Measurements from ENCODE around the gene AP4E1.

DNA sequence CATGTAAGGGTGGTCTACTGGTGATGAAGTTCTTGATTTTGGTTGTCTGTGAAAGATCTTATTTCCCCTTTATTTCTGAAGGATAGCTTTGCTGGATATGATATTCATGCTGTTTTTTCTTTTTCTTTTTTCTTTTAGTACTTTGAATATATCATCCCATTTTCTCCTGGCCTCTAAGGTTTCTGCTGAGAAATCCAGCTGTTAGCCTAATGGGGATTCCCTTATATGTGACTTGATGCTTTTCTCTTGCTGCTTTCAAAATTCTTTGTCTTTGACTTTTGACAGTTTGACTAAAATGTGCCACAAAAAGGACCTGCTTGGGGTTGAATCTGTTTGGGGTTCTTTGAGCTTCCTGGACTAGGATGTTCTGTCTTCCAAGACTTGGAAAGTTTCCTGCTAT, 62.6 kb downstream of the AP4E1 start:
- TF ChIP-seq, protein P1, sequence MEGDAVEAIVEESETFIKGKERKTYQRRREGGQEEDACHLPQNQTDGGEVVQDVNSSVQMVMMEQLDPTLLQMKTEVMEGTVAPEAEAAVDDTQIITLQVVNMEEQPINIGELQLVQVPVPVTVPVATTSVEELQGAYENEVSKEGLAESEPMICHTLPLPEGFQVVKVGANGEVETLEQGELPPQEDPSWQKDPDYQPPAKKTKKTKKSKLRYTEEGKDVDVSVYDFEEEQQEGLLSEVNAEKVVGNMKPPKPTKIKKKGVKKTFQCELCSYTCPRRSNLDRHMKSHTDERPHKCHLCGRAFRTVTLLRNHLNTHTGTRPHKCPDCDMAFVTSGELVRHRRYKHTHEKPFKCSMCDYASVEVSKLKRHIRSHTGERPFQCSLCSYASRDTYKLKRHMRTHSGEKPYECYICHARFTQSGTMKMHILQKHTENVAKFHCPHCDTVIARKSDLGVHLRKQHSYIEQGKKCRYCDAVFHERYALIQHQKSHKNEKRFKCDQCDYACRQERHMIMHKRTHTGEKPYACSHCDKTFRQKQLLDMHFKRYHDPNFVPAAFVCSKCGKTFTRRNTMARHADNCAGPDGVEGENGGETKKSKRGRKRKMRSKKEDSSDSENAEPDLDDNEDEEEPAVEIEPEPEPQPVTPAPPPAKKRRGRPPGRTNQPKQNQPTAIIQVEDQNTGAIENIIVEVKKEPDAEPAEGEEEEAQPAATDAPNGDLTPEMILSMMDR (conservative IDR thresholded peaks at IDR 0.05; ENCODE audit: low read length), result no peak
- TF ChIP-seq EZH2phosphoT487 (IDR thresholded peaks at IDR 0.05; ENCODE audit: borderline replicate concordance, low read depth, low read length), result no peak

Data from OCI-LY7 (cell line).